ENCODE data around the gene PPP1R9A.
A peak's percentile ranks its signal among the peaks of the same experiment; 100 is the strongest.

The PPP1R9A gene

GRCh38 chr7:94907026-94907810 lies at the start of gene PPP1R9A:
Gene PPP1R9A, plus strand, starts transcription at chr7:94907594. Its CDS starts 2,520 bp downstream, at chr7:94910114.
- peak; percentile 72 for DNase-seq

DNA sequence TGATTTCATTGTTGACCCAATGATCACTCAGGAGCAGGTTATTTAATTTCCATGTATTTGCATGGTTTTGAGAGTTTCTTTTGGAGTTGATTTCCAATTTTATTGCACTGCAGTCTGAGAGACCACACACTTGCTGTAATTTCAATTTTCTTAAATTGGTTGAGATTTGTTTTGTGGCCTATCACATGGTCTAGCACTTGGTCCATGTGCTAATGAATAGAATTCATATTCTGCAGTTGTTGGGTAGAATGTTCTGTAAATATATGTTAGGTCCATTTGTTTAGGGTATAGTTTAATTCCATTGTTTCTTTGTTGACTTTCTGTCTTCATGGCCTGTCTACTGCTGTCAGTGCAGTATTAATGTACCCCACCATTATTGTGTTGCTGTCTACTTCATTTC lies 36.3 kb upstream of the PPP1R9A start:
- DNase-seq = no peak

GRCh38 chr7:94873239-94873638 lies 34.2 kb upstream of the PPP1R9A start:
- no peak for DNase-seq

DNA sequence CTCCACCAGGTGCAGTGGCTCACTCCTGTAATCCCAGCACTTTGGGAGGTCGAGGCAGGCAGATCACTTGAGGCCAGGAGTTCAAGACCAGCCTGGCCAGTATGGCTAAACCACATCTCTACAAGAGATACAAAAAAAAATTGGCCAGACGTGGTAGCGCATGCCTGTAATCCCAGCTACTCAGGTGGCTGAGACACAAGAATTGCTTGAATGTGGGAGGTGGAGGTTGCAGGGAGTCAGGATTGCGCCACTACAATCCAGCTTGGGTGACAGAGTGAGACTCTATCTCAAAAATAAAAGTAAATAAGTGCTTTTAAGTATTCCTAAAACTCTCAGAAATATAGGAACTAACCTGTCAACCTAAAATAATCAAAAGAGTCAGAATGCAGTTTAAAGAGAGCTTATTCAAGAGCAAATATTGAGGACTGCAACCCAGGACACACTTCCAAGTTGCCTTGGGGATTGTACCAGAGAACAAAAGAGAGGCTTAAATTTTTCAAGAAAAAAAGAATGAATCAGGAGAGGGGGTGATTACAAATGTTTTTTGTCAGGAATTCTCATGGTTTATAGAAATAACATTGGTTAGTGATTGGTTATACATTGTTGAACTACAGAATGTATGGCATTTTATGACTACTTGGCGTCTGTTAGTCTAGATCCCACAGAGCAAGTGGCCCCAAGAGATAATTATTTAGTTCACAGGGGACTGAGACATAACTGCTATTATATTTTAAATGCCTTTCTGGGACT lies 33.2 kb upstream of the PPP1R9A start:
- DNase-seq = no peak

GRCh38 chr7:94875201-94875600 lies 32.2 kb upstream of the PPP1R9A start:
- no peak for DNase-seq

- no peak for DNase-seq
Measured at GRCh38 chr7:94877731-94878670, 29.4 kb upstream of the PPP1R9A start.

DNA sequence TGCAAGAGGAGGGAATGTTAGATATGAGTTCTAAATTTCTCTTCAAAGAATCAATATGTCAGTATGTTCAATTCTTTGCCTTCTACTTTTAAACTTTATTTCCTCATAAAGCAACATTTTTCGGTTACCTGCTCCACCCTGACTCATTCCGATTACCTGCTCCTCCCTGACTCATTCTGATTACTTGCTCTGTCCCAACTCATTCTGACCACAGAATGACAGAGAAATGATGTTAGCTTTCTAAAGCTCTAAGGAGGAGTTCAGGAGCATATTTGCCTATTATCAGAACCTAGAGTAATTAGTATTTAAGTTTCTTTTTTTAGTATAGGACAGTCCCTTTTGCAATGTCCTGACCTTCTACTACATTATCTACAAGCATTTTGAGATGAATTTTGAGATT lies 24.5 kb upstream of the PPP1R9A start:
- DNase-seq = no peak

GRCh38 chr7:94883616-94884015 lies 23.8 kb upstream of the PPP1R9A start:
- no peak for DNase-seq

DNA sequence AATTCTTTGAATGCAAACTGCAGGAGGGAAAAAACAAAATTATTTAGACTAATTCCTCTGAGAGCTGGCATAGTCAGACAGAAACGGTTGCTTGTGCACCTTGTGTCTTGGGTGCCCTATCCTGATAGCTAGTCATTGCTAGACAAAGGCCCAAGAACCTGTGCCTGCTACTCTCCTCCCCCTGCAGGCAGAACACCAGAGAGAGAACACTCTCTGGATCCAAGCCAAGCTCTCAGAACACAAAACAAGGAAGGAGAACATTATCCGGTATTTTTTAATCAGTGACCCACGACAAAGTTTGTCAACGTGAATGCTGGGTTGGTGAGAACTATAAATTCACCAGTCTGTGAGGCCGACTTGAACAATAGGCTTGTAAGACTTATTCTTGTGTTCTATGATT lies 18.8 kb upstream of the PPP1R9A start:
- no peak for DNase-seq

DNA sequence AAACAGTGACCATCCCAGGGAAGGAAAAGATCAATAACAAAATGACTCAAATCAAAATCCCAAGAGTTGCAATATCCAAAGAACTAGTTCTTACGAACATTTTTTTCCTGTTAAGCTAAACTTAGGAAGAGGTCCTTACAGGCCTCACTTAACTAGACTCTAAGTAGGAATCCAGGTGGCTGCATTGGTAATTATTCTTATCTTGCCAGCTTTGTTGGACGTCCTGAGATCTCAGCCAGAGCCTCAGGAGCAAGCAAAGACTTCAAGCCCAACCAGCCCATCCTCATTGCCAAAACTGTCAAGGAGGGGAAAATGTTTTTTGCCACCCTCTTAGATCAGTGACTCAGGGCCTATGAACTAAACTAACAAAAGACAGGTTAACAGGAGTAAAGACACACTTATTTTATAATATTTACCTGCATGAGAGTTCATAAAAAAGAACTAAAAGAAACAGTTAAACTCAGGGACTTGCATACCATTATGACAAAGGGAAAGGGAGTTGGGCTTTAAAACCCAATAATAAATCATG lies 18.3 kb upstream of the PPP1R9A start:
- DNase-seq = no peak

DNA sequence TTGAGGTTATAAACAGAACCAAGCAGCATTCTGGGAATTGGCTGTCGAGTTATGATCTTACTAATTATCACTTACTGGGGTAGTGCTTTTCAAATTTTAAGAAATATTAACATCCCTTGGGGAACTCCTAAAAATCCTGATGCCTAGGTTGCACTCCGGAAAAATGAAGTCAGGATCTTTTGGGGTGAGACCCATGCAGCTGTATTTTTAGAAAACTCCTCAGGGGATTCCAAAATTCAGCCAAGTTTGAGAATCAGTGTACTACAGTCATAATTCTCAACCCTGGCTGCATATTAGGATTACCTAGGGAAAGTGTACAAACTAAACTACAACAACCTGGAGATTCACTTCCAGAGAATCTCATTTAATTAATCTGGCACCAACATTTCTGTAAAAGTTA lies 17.2 kb upstream of the PPP1R9A start:
- no peak for DNase-seq

GRCh38 chr7:94893661-94894060 lies 13.7 kb upstream of the PPP1R9A start:
- DNase-seq = no peak

GRCh38 chr7:94897541-94897940 lies 9.9 kb upstream of the PPP1R9A start:
- DNase-seq = peak; percentile 16

DNA sequence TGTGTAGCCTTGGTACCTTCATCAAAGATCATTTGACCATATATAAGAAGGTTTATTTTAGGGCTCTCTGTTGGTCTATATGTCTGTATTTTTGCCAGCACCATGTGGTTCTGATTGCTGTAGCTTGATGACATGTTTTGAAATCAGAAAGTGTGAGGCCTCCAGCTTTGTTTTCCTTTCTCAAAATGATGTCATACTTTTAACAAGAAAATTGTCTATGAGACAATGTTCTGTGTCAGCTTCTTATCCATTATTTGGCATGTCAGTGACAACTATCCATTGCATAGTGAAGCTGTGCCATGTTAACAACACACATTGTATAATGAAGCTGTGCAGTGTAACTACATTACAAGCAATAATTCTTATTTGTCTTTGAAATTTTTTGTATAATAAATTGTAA lies 9.1 kb upstream of the PPP1R9A start:
- no peak for DNase-seq

- DNase-seq = no peak
Measured at GRCh38 chr7:94901981-94902380, 5.4 kb upstream of the PPP1R9A start.

DNA sequence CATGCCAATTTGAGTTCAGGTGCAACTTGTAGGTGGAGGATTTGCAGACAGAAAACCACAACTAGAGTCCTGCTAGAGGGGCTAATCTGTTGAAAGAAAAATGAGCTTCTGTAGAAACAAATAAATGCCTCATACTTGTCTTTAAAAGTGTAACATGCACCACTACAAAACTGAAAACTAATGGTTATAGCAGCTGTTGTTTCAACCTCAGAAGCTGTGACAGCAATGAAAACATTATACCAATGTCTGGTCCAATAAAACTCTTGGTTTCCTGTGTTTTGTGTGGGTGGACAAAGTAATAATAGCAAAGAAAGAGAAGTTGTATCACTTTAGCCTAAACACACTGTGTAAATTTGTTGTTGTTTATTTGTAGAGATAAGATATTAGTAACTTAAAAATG lies 3.4 kb upstream of the PPP1R9A start:
- DNase-seq = no peak

DNA sequence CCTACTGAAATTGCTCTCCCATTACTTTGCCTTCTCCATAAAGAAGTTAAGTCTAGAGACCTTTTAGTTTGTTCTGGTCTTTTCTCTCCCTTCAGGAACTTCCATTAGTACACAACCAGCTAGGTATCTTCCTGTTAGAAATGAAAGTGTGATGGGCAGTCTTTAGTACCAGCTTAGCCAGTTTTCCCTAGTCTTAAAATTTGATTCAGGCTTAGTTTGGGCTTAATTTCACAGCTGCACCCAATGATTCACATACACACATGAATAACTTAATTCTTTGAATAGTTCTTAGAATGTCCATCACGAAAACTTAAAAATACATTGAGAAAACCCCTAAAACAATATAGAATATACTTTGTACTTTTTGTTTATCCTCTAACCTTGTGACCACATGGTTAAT lies 2.4 kb upstream of the PPP1R9A start:
- no peak for DNase-seq

GRCh38 chr7:94906065-94906851 lies 1.1 kb upstream of the PPP1R9A start:
- peak; percentile 75 for DNase-seq

DNA sequence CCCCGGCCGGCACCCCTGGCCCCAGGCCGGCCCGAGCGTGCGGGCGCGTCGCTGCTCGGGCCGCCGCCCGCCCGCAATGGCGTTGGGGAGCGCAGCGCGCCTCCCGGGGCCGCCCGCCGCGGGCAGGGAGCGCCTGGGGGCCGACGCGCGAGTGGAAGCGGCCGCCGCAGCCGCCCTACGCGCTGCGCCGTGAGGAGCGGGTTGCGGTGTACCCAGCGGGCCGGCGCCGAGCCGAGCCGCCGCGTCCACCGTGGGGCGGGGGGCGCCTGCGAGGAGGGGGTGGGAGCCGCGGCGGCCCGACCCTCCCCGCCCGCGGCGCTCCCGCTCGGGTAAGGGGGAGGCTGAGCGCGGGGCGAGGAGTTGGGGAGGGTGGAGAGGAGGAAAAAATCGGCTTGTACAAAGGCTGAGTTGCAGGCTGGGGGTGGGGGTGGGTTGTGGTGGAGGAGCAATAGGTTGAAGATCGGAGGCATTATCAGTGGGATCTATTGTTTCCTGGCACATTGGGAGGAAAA lies 473 bp downstream of the PPP1R9A start:
- DNase-seq = no peak

- peak; percentile 82 for DNase-seq
Measured at GRCh38 chr7:94908323-94909178, 1.2 kb downstream of the PPP1R9A start.

- DNase-seq = no peak
Measured at GRCh38 chr7:94909179-94909466, 1.7 kb downstream of the PPP1R9A start.

Measured in NCI-H526 treated with DMSO at 0.1 percent for 48 hours (cell line).